Measurements from ENCODE around the gene FOXN1.
"Not testable (repeated sequence)": the region's sequence is repeated elsewhere in the genome, so short reads cannot be mapped to it uniquely, and the experiment has no call there.

FOXN1 gene, protein sequence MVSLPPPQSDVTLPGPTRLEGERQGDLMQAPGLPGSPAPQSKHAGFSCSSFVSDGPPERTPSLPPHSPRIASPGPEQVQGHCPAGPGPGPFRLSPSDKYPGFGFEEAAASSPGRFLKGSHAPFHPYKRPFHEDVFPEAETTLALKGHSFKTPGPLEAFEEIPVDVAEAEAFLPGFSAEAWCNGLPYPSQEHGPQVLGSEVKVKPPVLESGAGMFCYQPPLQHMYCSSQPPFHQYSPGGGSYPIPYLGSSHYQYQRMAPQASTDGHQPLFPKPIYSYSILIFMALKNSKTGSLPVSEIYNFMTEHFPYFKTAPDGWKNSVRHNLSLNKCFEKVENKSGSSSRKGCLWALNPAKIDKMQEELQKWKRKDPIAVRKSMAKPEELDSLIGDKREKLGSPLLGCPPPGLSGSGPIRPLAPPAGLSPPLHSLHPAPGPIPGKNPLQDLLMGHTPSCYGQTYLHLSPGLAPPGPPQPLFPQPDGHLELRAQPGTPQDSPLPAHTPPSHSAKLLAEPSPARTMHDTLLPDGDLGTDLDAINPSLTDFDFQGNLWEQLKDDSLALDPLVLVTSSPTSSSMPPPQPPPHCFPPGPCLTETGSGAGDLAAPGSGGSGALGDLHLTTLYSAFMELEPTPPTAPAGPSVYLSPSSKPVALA

DNA sequence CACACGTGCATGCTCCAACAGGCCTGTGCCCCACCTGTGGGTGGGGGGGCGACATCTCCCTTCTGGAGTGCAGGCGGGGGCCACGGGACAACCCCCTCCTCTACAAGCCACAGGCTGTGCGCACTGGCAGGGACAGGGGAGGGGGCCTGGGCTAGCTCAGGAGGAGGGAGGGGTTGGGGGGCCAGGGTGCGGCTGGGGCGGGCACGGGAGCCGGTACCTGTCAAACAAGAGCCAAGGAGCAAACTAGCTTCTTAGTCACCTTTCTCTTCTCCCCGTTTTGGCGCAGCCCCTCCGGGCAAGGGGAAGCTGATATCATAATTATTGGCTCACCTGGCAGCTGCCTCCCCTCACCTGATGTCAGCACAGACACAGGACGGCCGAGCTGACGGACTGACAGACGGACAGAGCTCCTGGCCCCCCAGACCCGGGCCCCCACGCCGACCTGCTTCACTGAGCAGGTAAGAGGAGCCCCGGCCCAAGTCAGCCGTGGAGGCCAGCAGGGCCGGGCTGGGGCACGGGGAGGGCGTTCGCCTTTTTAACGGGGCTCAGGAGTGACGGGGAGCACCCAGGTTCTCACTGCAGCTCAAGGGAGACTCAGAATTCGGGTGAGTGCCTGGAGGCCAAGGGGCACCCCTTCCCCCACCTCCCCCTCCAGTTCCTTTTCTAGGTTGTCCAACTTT lies at the start of gene FOXN1:
TSS of gene FOXN1 (plus strand) at position 363 of the 680 bp plus-strand sequence. CDS start 17,622 bp downstream, outside the sequence.
- no peak for DNase-seq

DNA sequence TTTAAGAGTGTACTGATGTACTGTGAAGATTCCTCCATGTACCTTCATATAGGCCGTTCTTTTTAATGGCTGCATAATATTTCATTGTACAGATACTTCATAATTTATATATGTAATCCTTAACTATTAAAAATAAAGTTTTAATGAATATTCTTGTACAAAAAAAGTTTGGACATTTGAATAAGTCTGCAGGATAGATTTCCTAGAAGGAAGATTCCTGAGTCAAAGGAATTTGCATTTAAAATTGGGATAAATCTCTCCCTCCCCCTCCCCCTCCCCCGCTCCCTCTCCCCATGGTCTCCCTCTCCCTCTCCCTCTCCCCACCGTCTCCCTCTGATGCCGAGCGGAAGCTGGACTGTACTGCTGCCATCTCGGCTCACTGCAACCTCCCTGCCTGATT lies 48.3 kb upstream of the FOXN1 start:
- DNase-seq, result no peak

- not testable (repeated sequence) for DNase-seq
These were observed 47.3 kb upstream of the FOXN1 start for GRCh38 chr17:28458881-28459280.

GRCh38 chr17:28460901-28461300 lies 45.2 kb upstream of the FOXN1 start:
- DNase-seq, result no peak

DNA sequence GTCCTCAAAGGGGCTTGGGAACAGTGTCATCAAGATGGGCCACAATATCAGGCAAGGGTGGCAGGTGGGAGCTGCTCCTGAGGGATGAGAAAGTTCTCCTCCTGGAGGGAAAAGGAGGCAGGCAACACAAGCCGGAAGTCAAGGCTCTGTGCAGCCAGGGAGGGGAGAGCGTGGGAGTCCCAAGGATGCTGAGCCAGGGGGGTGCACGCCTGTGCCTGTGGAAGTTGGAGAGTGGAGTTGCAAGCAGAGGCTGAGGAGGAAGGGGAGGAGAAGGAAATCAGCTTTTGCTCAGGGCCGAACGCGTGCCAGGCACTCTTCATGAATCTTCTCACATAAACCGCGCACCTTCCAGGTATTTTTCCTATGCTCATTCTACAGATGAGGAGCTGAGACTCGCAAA lies 40.1 kb upstream of the FOXN1 start:
- DNase-seq, result no peak

DNA sequence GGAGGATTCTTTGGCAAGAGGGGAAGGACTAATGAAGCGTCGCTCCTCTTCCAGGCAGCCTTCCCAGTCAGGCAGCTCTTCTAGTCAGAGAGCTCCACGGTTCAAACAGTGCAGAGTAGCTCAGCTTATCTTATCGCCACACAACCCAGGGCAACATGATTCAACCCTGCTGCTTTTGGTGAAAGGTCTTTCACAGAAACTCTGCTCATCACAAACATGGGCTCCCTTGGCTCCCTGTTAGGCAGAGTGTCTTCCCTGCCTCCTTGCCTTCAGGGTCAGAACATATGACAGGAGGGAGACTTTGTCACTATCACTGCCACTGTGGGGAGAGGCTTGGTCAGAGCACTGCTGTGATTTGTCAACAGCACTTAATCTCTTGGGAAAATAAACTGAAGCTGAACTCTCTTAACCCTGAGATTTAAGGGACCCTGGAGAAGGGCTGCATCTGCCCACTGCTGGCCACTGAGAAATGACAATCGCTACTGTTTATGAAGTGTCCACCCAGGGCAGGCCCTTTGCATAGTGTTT lies 39.6 kb upstream of the FOXN1 start:
- DNase-seq, result no peak

- no peak for DNase-seq
These were observed 38.6 kb upstream of the FOXN1 start for GRCh38 chr17:28467456-28468025.

GRCh38 chr17:28468033-28468735 lies 38.0 kb upstream of the FOXN1 start:
- not testable (repeated sequence) for DNase-seq

- no peak for DNase-seq
These were observed 37.4 kb upstream of the FOXN1 start for GRCh38 chr17:28468781-28469180.

- no peak for DNase-seq
These were observed 36.8 kb upstream of the FOXN1 start for GRCh38 chr17:28469376-28469775.

DNA sequence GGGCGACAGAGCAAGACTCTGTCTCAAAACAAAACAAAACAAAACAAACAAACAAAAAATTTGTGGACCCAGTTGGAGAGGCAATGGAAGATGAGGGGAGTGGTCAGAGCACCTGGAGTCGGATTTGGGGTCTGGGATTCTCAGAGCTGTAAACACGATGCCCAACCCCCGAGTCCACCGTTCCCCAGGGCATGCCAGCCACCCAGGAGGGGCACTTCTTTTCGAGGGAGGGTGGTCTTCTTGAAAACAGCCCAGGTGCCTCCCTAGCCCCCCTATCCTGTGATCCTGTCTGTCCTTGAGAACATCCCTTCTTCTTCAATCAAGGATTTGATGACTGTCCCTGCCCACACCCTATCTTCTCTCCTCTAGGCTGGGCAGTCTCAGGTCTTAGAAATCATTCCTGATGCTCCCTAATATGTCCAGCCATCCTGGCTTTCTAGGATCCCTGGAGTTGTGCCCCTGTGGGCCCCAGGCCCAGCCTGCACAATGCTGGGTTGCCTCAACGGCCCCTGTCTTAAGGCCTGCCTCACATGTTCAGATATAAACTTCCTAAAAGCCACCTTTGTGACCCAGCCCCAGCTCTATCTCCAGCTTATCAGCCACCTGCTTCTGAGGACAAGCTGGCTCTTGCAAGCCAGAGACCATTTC lies 35.8 kb upstream of the FOXN1 start:
- no peak for DNase-seq

DNA sequence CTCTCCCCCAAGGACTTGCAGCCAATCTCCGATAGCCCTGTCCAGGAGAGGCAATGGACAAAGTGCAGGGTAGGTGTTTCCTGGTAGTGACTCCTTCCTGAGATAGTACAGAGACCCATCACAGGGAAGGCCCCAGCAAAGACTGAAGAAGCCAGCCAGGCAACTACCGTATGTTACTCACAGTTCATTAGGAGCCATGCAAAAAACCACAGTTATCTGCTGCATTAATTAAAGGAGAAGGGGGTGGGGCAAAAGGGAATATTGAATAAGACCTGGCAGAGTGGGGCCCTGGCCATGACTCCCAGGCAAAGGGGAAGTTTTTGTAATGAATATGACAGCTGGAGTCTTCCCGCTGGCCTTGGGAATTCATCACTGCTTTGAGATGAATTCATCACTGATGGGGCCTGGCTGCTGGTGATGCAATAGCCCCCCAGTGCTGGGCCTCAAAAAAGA lies 35.2 kb upstream of the FOXN1 start:
- no peak for DNase-seq

- DNase-seq, result no peak
These were observed 34.4 kb upstream of the FOXN1 start for GRCh38 chr17:28471531-28472342.

DNA sequence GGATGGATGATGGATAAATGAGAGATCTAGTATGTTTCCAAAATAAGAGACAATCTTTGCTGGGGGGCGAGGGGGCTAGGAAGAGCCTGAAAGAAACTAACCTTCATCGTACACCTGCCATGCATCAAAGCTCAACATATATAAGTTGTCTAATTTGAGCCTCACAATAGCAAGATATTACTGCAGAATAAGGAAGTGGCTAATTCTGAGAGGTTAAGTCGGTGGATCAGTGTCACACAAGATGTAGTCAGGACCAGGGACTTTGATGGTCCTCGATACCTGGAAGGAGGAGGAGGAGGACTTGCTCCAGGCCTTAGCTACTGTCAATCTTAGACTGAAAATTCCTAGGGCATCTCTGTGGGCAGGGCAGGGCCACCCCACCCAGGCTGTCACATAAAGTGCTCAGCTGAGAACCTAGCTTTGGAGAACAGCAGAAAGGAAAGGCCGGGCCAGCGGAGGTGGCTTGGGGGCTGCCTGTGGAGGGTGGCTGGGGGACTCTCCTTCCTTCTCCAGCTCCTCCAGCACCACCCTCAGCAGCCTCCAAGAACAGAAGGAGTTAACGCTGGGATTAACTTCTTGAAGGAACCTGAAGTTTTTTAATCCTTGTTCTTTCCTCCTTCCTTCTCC lies 33.2 kb upstream of the FOXN1 start:
- no peak for DNase-seq

GRCh38 chr17:28473542-28473941 lies 32.6 kb upstream of the FOXN1 start, which contains the start of gene SLC13A2:
Gene SLC13A2, plus strand, starts transcription at chr17:28473644. Its CDS starts 69 bp downstream, at chr17:28473713.
- no peak for DNase-seq

GRCh38 chr17:28474111-28474531 lies 32.0 kb upstream of the FOXN1 start:
- DNase-seq, result no peak

DNA sequence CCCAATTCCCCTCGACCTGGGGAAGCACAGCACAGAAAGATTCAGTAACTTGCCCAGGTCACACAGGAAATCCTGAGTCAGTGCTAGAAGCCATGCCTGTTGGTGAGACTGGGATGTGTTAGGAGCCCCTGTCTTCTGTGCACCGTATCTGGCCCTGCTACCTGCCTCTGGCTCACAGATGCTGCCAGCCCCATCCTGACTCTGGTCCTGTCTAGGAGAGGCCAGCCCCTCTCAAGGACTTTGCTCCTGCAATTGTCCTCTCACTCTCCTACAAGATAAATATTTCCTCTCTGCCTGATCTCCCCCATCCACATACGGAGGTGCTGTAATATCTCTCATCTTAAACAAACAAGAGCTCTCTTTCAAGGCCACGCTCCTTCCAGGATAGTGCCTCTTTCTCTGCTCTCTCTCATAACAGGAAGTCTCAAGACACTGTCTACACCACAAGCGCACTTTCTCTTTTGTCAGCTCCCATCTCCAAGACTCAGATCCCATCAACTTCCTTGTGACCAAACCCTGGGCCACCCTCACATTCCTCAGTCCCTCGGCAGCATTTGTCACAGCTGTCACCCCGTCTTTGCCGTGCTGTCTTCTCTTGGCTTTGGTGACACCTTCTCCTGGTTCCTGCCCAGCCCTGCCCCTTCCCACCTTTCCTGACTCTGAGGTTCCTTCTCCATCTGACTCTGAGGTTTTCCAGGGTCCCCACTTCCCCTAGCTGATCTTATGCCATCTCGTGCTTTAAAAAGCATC lies 30.8 kb upstream of the FOXN1 start:
- no peak for DNase-seq

GRCh38 chr17:28476076-28476865 lies 29.9 kb upstream of the FOXN1 start:
- DNase-seq, result no peak

DNA sequence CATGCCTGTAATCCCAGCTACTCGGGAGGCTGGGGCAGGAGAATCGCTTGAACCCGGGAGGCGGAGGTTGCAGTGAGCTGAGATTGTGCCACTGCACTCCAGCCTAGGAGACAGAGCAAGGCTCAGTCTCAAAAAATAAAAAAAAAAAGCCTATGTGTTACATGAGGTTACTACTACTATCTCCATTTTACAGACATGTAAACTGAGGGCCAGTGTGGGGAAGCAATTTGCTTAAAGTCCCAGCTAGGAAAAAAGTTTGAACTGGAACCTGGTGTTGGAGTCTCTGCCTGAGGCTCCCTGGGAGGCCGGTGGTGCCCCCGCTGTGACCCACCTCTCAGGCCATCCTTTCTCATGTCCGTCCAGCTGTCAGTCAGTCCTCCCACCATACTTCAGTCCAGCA lies 28.2 kb upstream of the FOXN1 start:
- no peak for DNase-seq
